ENCODE measurements around the gene STAM.

The STAM gene

GRCh38 chr10:17737027-17737965, 93.3 kb downstream of the STAM start:
- Histone ChIP-seq H3K9ac (ENCODE audit: low read depth, low read length, poor library complexity, severe bottlenecking) (no peak overlapping the region), H4K20me1 (ENCODE audit: insufficient read depth, low read length, poor library complexity, severe bottlenecking) (no peaks in the 10 kb centered on the region), H3K9me2 (replicated peaks; ENCODE audit: low read depth, low read length) (no peaks in the 10 kb centered on the region), H3K79me2 (ENCODE audit: insufficient read depth, low read length) (no peaks in the 10 kb centered on the region), H3K27me3 (ENCODE audit: insufficient read depth, low read length, poor library complexity, severe bottlenecking) (no peaks in the 10 kb centered on the region), H3K4me1 (ENCODE audit: insufficient read depth, low read length, poor library complexity, severe bottlenecking) (no peaks in the 10 kb centered on the region), H3F3A (ENCODE audit: low read depth) (no peaks in the 10 kb centered on the region), H2AFZ (ENCODE audit: low read length) (no peak overlapping the region), H3K4me2 (ENCODE audit: low read depth, low read length, poor library complexity, severe bottlenecking) (no peak overlapping the region), H3K9me3 (ENCODE audit: insufficient read depth, low read depth, low read length) (no peaks in the 10 kb centered on the region), H3K4me3 (ENCODE audit: low read length, poor library complexity, severe bottlenecking) (no peak overlapping the region), H3K36me3 (ENCODE audit: insufficient read depth, low read length) (no peaks in the 10 kb centered on the region)
- TF ChIP-seq EZH2phosphoT487 (IDR thresholded peaks at IDR 0.05; ENCODE audit: borderline replicate concordance) (no peak), CTCF (conservative IDR thresholded peaks at IDR 0.05; ENCODE audit: low read length) (peak; percentile 76)

- Histone ChIP-seq H3K9me3 (ENCODE audit: insufficient read depth, low read depth, low read length) (no peaks in the 10 kb centered on the region), H3K4me3 (ENCODE audit: low read length, poor library complexity, severe bottlenecking) (no peak overlapping the region), H2AFZ (ENCODE audit: low read length) (no peak overlapping the region), H3K27me3 (ENCODE audit: insufficient read depth, low read length, poor library complexity, severe bottlenecking) (no peaks in the 10 kb centered on the region), H3K9ac (ENCODE audit: low read depth, low read length, poor library complexity, severe bottlenecking) (no peak overlapping the region), H4K20me1 (ENCODE audit: insufficient read depth, low read length, poor library complexity, severe bottlenecking) (no peaks in the 10 kb centered on the region), H3K9me2 (replicated peaks; ENCODE audit: low read depth, low read length) (no peaks in the 10 kb centered on the region), H3K79me2 (ENCODE audit: insufficient read depth, low read length) (no peaks in the 10 kb centered on the region), H3F3A (ENCODE audit: low read depth) (peaks cover 6% of the 10 kb centered on the region), H3K36me3 (ENCODE audit: insufficient read depth, low read length) (no peaks in the 10 kb centered on the region), H3K4me2 (ENCODE audit: low read depth, low read length, poor library complexity, severe bottlenecking) (no peak overlapping the region), H3K4me1 (ENCODE audit: insufficient read depth, low read length, poor library complexity, severe bottlenecking) (peaks cover 31% of the 10 kb centered on the region)
- no peak for TF ChIP-seq EZH2phosphoT487 (IDR thresholded peaks at IDR 0.05; ENCODE audit: borderline replicate concordance)
- no peak for TF ChIP-seq CTCF (conservative IDR thresholded peaks at IDR 0.05; ENCODE audit: low read length)
Measured at GRCh38 chr10:17740668-17741067, 96.7 kb downstream of the STAM start.

GRCh38 chr10:17742918-17743317, 99.0 kb downstream of the STAM start:
- H3K4me1 ChIP-seq (ENCODE audit: insufficient read depth, low read length, poor library complexity, severe bottlenecking), result peaks cover 44% of the 10 kb centered on the region
- peaks cover 6% of the 10 kb centered on the region for H3F3A ChIP-seq (ENCODE audit: low read depth)
- H3K79me2 ChIP-seq (ENCODE audit: insufficient read depth, low read length), result no peaks in the 10 kb centered on the region
- no peaks in the 10 kb centered on the region for H3K36me3 ChIP-seq (ENCODE audit: insufficient read depth, low read length)
- no peak overlapping the region for H3K4me3 ChIP-seq (ENCODE audit: low read length, poor library complexity, severe bottlenecking)
- no peaks in the 10 kb centered on the region for H4K20me1 ChIP-seq (ENCODE audit: insufficient read depth, low read length, poor library complexity, severe bottlenecking)
- H3K27me3 ChIP-seq (ENCODE audit: insufficient read depth, low read length, poor library complexity, severe bottlenecking), result no peaks in the 10 kb centered on the region
- TF ChIP-seq CTCF (conservative IDR thresholded peaks at IDR 0.05; ENCODE audit: low read length) (peak; percentile 82), EZH2phosphoT487 (IDR thresholded peaks at IDR 0.05; ENCODE audit: borderline replicate concordance) (no peak)
- peak overlapping the region; percentile 93 for H3K4me2 ChIP-seq (ENCODE audit: low read depth, low read length, poor library complexity, severe bottlenecking)
- H3K9me2 ChIP-seq (replicated peaks; ENCODE audit: low read depth, low read length), result no peaks in the 10 kb centered on the region
- H3K9me3 ChIP-seq (ENCODE audit: insufficient read depth, low read depth, low read length), result no peaks in the 10 kb centered on the region
- peak overlapping the region; percentile 80 for H3K9ac ChIP-seq (ENCODE audit: low read depth, low read length, poor library complexity, severe bottlenecking)
- peak overlapping the region; percentile 51; the same call in 1 of the 2 replicates for H2AFZ ChIP-seq (ENCODE audit: low read length)

Measured in Loucy (cell line).